Neural progenitor cell (in vitro differentiated cells): ENCODE measurements around the gene SAMD8. TPM values are rescaled to one million over a fixed set of nuclear protein-coding genes. Genes with fewer than 3 reads are reported as not detected.
A peak's percentile ranks its signal among the peaks of the same experiment; 100 is the strongest.

Experiments
- DNase-seq: peaks from one replicate; pipeline ENCODE4 v3.0.0-alpha.2; 2016; ENCODE audit warnings: low spot score
- H2AFZ ChIP-seq: fragments of 200-600 bp; sonication (generic); replicated peaks from 2 replicates; pipeline ENCODE4 v1.6.1; 2016; ENCODE audit warnings: antibody characterized with exemption
- H3F3A ChIP-seq: fragments of 200-600 bp; sonication (generic); 2 replicates; pipeline ENCODE4 v1.6.1; 2016; ENCODE audit warnings: antibody characterized with exemption, low read depth
- H3K27ac ChIP-seq: fragments of 200-600 bp; sonication (generic); 2 replicates; pipeline ENCODE4 v1.5.1; 2016; ENCODE audit warnings: mild to moderate bottlenecking
- H3K27me3 ChIP-seq: fragments of 200-600 bp; sonication (generic); 2 replicates; pipeline ENCODE4 v1.6.1; 2016; ENCODE audit warnings: mild to moderate bottlenecking, moderate library complexity
- H3K36me3 ChIP-seq: fragments of 200-600 bp; sonication (generic); 2 replicates; pipeline ENCODE4 v1.5.1; 2016
- H3K4me1 ChIP-seq: fragments of 200-600 bp; sonication (generic); 2 replicates; pipeline ENCODE4 v1.6.1; 2016; ENCODE audit warnings: mixed run types
- H3K4me2 ChIP-seq: fragments of 200-600 bp; sonication (generic); 2 replicates; pipeline ENCODE4 v1.6.1; 2016
- H3K4me3 ChIP-seq: fragments of 200-600 bp; sonication (generic); 2 replicates; pipeline ENCODE4 v1.5.1; 2016
- H3K79me2 ChIP-seq: fragments of 200-600 bp; sonication (generic); 2 replicates; pipeline ENCODE4 v1.6.1; 2016; ENCODE audit warnings: low read depth
- H3K9ac ChIP-seq: fragments of 200-600 bp; sonication (generic); 2 replicates; pipeline ENCODE4 v1.6.1; 2016
- H3K9me3 ChIP-seq: fragments of 200-600 bp; sonication (generic); 2 replicates; pipeline ENCODE4 v1.5.1; 2016; ENCODE audit warnings: low read depth
- H4K20me1 ChIP-seq: fragments of 200-600 bp; sonication (generic); 2 replicates; pipeline ENCODE4 v1.6.1; 2016; ENCODE audit warnings: low read depth
- H3K27ac Mint-ChIP-seq: 3 replicates; pipeline ENCODE4 v1.8.0; 2021; ENCODE audit warnings: mixed read lengths
- H3K27me3 Mint-ChIP-seq: 2 replicates; pipeline ENCODE4 v1.8.0; 2022; ENCODE audit warnings: low read depth, mild to moderate bottlenecking, inconsistent platforms, moderate library complexity, mixed read lengths; ENCODE audit not compliant: insufficient read depth
- H3K36me3 Mint-ChIP-seq: 3 replicates; pipeline ENCODE4 v1.8.0; 2021; ENCODE audit warnings: mixed read lengths
- H3K4me1 Mint-ChIP-seq: 3 replicates; pipeline ENCODE4 v1.8.0; 2021; ENCODE audit warnings: mixed read lengths
- H3K4me3 Mint-ChIP-seq: 3 replicates; pipeline ENCODE4 v1.8.0; 2021; ENCODE audit warnings: mild to moderate bottlenecking, moderate library complexity, mixed read lengths
- H3K9me3 Mint-ChIP-seq: 3 replicates; pipeline ENCODE4 v1.8.0; 2020; ENCODE audit warnings: mixed read lengths
- EZH2 ChIP-seq: fragments of 200-600 bp; sonication (generic); IDR thresholded peaks from 2 replicates; pipeline ENCODE4 v1.6.1; 2017; ENCODE audit warnings: antibody characterized with exemption, mild to moderate bottlenecking, moderate library complexity
- EZH2phosphoT487 ChIP-seq: fragments of 200-600 bp; sonication (generic); IDR thresholded peaks from 2 replicates; pipeline ENCODE4 v1.6.1; 2017; ENCODE audit warnings: antibody characterized with exemption
- total RNA-seq: library from RNA; depleted of rRNA; stranded (reverse); fragments of >200 nt; gene quantifications from 2 replicates; pipeline ENCODE4 v1.2.3, GENCODE V29; 2015; ENCODE audit warnings: low replicate concordance
- TF ChIP-seq, protein P1 (sequence below): fragments of 200-600 bp; sonication (generic); IDR thresholded peaks from 2 replicates; pipeline ENCODE4 v1.5.1; 2017; ENCODE audit warnings: antibody characterized with exemption, mild to moderate bottlenecking

SAMD8 gene
- total RNA-seq, 1 donor from 2014 or later: 39.5 TPM

DNA sequence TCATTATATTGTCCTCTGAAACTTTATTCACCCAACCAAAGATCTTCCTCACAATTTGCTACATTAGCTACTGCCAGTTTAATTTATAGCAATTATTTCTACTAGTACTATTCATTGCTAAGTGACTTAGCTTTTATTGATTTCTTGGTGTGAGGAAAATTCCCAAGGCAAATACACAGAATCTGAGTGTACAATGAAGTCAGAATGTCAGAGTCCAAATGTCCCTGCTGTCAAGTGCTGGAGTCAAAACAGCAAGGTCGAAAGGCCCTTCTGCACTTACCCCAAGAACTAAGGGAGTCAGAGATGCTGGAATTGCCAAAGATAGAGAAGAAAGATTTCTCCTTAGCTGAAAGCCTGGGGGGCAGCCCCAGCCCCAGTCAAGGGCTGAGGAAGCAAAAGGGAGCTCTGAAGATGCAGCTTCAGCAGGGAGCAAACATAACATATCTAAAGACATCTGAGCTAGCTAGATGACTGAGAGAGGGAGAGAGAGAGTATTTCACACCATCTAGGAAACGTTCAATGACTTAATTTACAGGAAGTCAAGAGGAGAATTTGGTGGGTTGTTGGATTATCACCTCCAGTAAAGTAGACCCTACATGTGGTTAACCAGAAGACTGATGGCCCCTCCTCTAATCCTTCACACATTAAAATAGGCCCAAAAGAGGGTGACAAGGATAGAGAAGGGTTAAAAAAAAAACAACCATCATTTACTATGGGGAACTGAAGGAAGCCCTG lies 36.6 kb upstream of the SAMD8 start:
- no peak overlapping the region for H3K9ac ChIP-seq
- Mint-ChIP-seq H3K4me1 (peaks cover 19% of the 10 kb centered on the region), H3K27me3 (peaks cover 12% of the 10 kb centered on the region), H3K36me3 (no peaks in the 10 kb centered on the region), H3K9me3 (peaks cover 7% of the 10 kb centered on the region), H3K4me3 (no peak overlapping the region), H3K27ac (no peak overlapping the region)
- H3K79me2 ChIP-seq: no peaks in the 10 kb centered on the region
- no peak for DNase-seq
- H3K27me3 ChIP-seq: no peaks in the 10 kb centered on the region
- peaks cover 14% of the 10 kb centered on the region for H3F3A ChIP-seq
- peaks cover 11% of the 10 kb centered on the region for H3K4me1 ChIP-seq
- no peak overlapping the region for H3K4me2 ChIP-seq
- H3K4me3 ChIP-seq: no peak overlapping the region
- no peak for TF ChIP-seq EZH2
- TF ChIP-seq, protein P1, sequence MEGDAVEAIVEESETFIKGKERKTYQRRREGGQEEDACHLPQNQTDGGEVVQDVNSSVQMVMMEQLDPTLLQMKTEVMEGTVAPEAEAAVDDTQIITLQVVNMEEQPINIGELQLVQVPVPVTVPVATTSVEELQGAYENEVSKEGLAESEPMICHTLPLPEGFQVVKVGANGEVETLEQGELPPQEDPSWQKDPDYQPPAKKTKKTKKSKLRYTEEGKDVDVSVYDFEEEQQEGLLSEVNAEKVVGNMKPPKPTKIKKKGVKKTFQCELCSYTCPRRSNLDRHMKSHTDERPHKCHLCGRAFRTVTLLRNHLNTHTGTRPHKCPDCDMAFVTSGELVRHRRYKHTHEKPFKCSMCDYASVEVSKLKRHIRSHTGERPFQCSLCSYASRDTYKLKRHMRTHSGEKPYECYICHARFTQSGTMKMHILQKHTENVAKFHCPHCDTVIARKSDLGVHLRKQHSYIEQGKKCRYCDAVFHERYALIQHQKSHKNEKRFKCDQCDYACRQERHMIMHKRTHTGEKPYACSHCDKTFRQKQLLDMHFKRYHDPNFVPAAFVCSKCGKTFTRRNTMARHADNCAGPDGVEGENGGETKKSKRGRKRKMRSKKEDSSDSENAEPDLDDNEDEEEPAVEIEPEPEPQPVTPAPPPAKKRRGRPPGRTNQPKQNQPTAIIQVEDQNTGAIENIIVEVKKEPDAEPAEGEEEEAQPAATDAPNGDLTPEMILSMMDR: no peak
- TF ChIP-seq EZH2phosphoT487: no peak
- no peaks in the 10 kb centered on the region for H3K9me3 ChIP-seq
- no peaks in the 10 kb centered on the region for H4K20me1 ChIP-seq
- H3K36me3 ChIP-seq: no peaks in the 10 kb centered on the region
- no peak overlapping the region for H2AFZ ChIP-seq
- no peak overlapping the region for H3K27ac ChIP-seq

DNA sequence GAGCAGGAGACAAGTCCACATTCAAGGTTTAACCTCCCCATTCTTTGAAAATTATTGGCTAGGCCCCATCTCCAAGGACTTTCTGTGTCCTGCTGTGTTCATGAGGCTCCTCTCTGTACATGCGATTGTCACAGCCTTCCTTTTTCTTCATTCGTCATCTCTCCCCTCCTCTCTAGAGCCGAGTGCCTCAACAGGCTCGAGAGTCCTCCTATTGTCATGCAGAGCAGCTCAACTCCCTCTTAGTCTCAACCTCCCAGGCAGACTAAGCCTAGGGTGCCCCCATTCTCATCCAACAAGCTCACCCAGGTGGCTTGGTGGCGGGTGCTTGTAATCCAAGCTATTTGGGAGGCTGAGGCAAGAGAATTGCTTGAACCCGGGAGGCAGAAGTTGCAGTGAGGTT lies 35.1 kb upstream of the SAMD8 start:
- no peaks in the 10 kb centered on the region for H3K36me3 Mint-ChIP-seq
- H3K79me2 ChIP-seq: no peaks in the 10 kb centered on the region
- peak overlapping the region; percentile 18 for H3K4me2 ChIP-seq
- no peaks in the 10 kb centered on the region for H3K9me3 ChIP-seq
- no peak overlapping the region for H3K27ac ChIP-seq
- no peaks in the 10 kb centered on the region for H4K20me1 ChIP-seq
- peaks cover 22% of the 10 kb centered on the region for H3K4me1 Mint-ChIP-seq
- no peak overlapping the region for H3K4me3 ChIP-seq
- H3K4me3 Mint-ChIP-seq: no peak overlapping the region
- peaks cover 19% of the 10 kb centered on the region for H3K4me1 ChIP-seq
- H3K27me3 Mint-ChIP-seq: peaks cover 14% of the 10 kb centered on the region
- H3K9me3 Mint-ChIP-seq: peaks cover 7% of the 10 kb centered on the region
- no peak for TF ChIP-seq EZH2
- TF ChIP-seq, protein P1: no peak
- no peak for TF ChIP-seq EZH2phosphoT487
- H3K9ac ChIP-seq: no peak overlapping the region
- no peak overlapping the region for H3K27ac Mint-ChIP-seq
- H2AFZ ChIP-seq: peak overlapping the region; percentile 42
- DNase-seq: peak; percentile 38
- H3F3A ChIP-seq: peaks cover 23% of the 10 kb centered on the region
- no peaks in the 10 kb centered on the region for H3K27me3 ChIP-seq
- no peaks in the 10 kb centered on the region for H3K36me3 ChIP-seq

DNA sequence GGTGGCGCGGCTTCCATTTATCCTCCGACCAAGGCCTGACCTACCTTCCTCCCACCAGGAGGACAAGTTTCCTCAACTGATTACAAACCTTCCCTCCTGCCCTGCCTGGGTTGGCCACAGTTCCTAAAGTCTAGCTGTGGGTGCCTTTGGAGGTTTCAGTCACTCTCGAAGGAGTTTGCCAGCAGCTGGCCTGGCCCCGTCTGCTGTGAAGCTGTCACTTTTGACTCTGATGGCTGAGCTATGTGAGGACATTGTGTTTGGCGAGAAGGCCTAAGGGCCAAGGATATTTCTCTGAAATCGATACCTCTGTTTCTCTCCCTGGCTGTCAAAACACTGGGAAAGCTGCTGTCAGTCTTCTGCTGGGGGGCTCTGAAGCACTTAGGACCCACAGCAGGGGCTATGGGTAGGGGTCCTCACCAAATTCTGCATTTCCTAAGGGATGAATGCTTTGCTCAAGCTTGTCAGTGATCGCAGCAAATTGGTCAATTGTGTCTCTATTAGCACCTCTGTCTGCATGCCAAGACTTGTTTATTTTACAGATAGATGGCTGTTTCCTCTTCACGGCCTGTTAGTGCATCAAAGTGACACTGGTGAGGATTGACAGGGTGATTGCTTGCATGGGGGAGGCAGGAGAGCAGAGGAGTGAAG lies 31.9 kb upstream of the SAMD8 start:
- DNase-seq: peak; percentile 34
- no peaks in the 10 kb centered on the region for H3K36me3 Mint-ChIP-seq
- Histone ChIP-seq H2AFZ (no peak overlapping the region), H4K20me1 (no peaks in the 10 kb centered on the region), H3K27ac (peak overlapping the region; percentile 16), H3K4me2 (no peak overlapping the region), H3K36me3 (no peaks in the 10 kb centered on the region), H3K79me2 (no peaks in the 10 kb centered on the region), H3K27me3 (no peaks in the 10 kb centered on the region), H3F3A (peaks cover 28% of the 10 kb centered on the region), H3K4me3 (no peak overlapping the region), H3K4me1 (peaks cover 31% of the 10 kb centered on the region), H3K9ac (no peak overlapping the region), H3K9me3 (no peaks in the 10 kb centered on the region)
- peak overlapping the region; percentile 84 for H3K27ac Mint-ChIP-seq
- peaks cover 14% of the 10 kb centered on the region for H3K27me3 Mint-ChIP-seq
- H3K4me1 Mint-ChIP-seq: peaks cover 24% of the 10 kb centered on the region
- TF ChIP-seq EZH2phosphoT487 (no peak), EZH2 (no peak)
- TF ChIP-seq, protein P1: no peak
- H3K4me3 Mint-ChIP-seq: no peak overlapping the region
- no peaks in the 10 kb centered on the region for H3K9me3 Mint-ChIP-seq
